ENCODE results near the gene ITCH. TPM values are rescaled to one million over a fixed set of nuclear protein-coding genes. Genes with fewer than 3 reads are reported as not detected.
"Not testable (repeated sequence)": the region's sequence is repeated elsewhere in the genome, so short reads cannot be mapped to it uniquely, and the experiment has no call there.

The ITCH gene
- total and polyA plus RNA-seq, 7 experiments from 2014 or later = 14.6 to 70.4 (median 58.9) TPM

DNA sequence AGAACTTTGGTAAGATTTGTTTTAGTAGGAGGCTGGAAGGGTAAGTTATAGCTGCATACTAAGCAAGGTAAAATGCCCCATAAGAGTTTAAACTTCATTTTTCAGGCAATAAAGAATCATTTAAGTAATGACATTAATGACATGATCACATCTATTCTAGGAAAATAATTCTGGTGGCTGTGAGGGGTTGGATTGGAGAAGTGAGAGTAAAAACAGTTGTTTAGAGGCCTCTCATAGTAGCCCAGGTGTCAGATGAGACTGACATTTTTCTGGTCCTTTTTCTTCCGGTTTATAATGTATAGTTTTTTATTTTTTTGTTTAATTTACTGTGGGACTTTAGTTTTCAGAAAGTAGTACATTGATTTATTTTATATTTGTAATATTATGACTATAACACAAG is 40.8 kb downstream of the ITCH start:
- intact Hi-C loops (cut with micrococcal nuclease) = loop anchor here in 1 of 2 donors (2.0 kb wide), 1 partner anchor 41 kb away; the partner anchor contains the start of gene ITCH
- H3K9me3 Mint-ChIP-seq = no peaks in the 10 kb centered on the region
- no peak for DNase-seq

DNA sequence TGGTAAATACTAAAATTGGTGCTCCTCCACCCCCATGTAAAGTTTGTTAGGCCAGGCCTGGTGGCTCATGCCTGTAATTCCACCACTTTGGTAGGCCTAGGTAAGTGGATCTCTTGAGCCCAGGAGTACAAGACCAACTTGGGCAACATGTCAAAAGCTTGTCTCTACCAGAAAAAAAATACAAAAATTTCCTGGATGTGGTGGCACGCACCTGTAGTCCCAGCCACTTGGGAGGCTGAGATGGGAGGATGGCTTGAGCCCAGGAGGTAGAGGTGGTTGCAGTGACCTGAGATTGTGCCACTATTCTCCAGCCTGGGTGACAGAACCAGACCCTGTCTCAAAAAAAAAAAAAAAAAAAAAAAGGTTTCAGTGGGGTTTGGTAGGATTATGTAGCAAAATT is 41.7 kb downstream of the ITCH start:
- ChIA-PET CTCF (no interaction called here), POLR2A (interaction anchor here (0.9 to 1.1 kb wide), 2 partner anchors 10 to 84 kb away, joined by 3 read pairs; no protein-coding TSS in a partner anchor)
- Mint-ChIP-seq H3K4me1 (peaks cover 22 to 78% (median 68%) of the 10 kb centered on the region in 7 donors), H3K9me3 (no peaks in the 10 kb centered on the region), H3K27me3 (no peaks in the 10 kb centered on the region), H3K36me3 (peaks cover 16 to 39% (median 24%) of the 10 kb centered on the region in 5 donors), H3K4me3 (peak overlapping the region in 9 of 10 donors; percentile 38 to 77 (median 69)), H3K27ac (peak overlapping the region in 7 of 9 donors; percentile 28 to 82 (median 72))
- peaks cover 5 to 12% (median 8%) of the 10 kb centered on the region in 3 experiments for H3K36me3 ChIP-seq (ENCODE audit: control insufficient read depth in 2 of 3, insufficient read depth in 3 of 3, low read length in 3 of 3)
- no peaks in the 10 kb centered on the region for H3K27me3 ChIP-seq (ENCODE audit: control insufficient read depth in 2 of 2, insufficient read depth in 2 of 2, low read length in 2 of 2)
- no peaks in the 10 kb centered on the region for H3K9me3 ChIP-seq (ENCODE audit: control insufficient read depth in 2 of 3, low read length in 3 of 3)
- intact Hi-C loops (cut with micrococcal nuclease) = loop anchor here (1.0 to 2.0 kb wide), 2 partner anchors 42 kb away; partner anchors contain the start of gene ITCH (in 2 of the 2)
- DNase-seq = no peak
- H3K4me1 ChIP-seq (ENCODE audit: control insufficient read depth in 2 of 2, insufficient read depth in 2 of 2, low read length in 2 of 2) = peaks cover 18 to 28% of the 10 kb centered on the region in 2 donors
- ATAC-seq = no peak
- no peak overlapping the region for H3K4me3 ChIP-seq (ENCODE audit: low read length)
- H3K27ac ChIP-seq (ENCODE audit: low read depth, low read length) = peak overlapping the region; percentile 14

More for the DNA sequence above, 40.8 kb downstream of the ITCH start:
- Histone ChIP-seq H3K4me3 (ENCODE audit: low read length) (no peak overlapping the region), H3K27me3 (ENCODE audit: control insufficient read depth in 2 of 2, insufficient read depth in 2 of 2, low read length in 2 of 2) (no peaks in the 10 kb centered on the region), H3K27ac (ENCODE audit: low read depth, low read length) (no peak overlapping the region), H3K4me1 (ENCODE audit: control insufficient read depth in 2 of 2, insufficient read depth in 2 of 2, low read length in 2 of 2) (peaks cover 18 to 28% of the 10 kb centered on the region in 2 donors), H3K36me3 (ENCODE audit: control insufficient read depth in 2 of 3, insufficient read depth in 3 of 3, low read length in 3 of 3) (peaks cover 0 to 6% (median 3%) of the 10 kb centered on the region in 3 experiments), H3K9me3 (ENCODE audit: control insufficient read depth in 2 of 3, low read length in 3 of 3) (no peaks in the 10 kb centered on the region)
- ChIA-PET POLR2A (no interaction called here), CTCF (no interaction called here)
- no peaks in the 10 kb centered on the region for H3K27me3 Mint-ChIP-seq
- peaks cover 12 to 31% (median 19%) of the 10 kb centered on the region in 5 donors for H3K36me3 Mint-ChIP-seq
- no peak for ATAC-seq
- peak overlapping the region; percentile 2 to 82 (median 29) for H3K27ac Mint-ChIP-seq
- peak overlapping the region in 6 of 10 donors; percentile 1 to 42 (median 28) for H3K4me3 Mint-ChIP-seq
- peaks cover 23 to 77% (median 64%) of the 10 kb centered on the region in 7 donors for H3K4me1 Mint-ChIP-seq

GRCh38 chr20:34405247-34405651 is 42.2 kb downstream of the ITCH start:
- Mint-ChIP-seq H3K4me3 (peak overlapping the region; percentile 38 to 77 (median 67)), H3K27ac (peak overlapping the region in 7 of 9 donors; percentile 28 to 82 (median 72)), H3K36me3 (peaks cover 15 to 38% (median 22%) of the 10 kb centered on the region in 5 donors), H3K4me1 (peaks cover 22 to 75% (median 66%) of the 10 kb centered on the region in 7 donors)
- ChIA-PET CTCF (interaction anchor here (3.8 kb wide), 1 partner anchor 93 kb away, joined by 14 read pairs; no protein-coding TSS in a partner anchor), POLR2A (interaction anchor here (0.6 to 1.1 kb wide), 3 partner anchors 9 to 85 kb away, joined by 3 read pairs; no protein-coding TSS in a partner anchor)
- Histone ChIP-seq H3K36me3 (ENCODE audit: control insufficient read depth in 2 of 3, insufficient read depth in 3 of 3, low read length in 3 of 3) (peaks cover 5 to 12% (median 8%) of the 10 kb centered on the region in 3 experiments), H3K4me1 (ENCODE audit: control insufficient read depth in 2 of 2, insufficient read depth in 2 of 2, low read length in 2 of 2) (peaks cover 18 to 28% of the 10 kb centered on the region in 2 donors), H3K27ac (ENCODE audit: low read depth, low read length) (peak overlapping the region; percentile 14)
- peak; percentile 95 for ATAC-seq
- not testable (repeated sequence) for H3K9me3 Mint-ChIP-seq; H3K9me3 ChIP-seq (ENCODE audit: control insufficient read depth in 2 of 3, low read length in 3 of 3); H3K4me3 ChIP-seq (ENCODE audit: low read length); H3K27me3 Mint-ChIP-seq; H3K27me3 ChIP-seq (ENCODE audit: control insufficient read depth in 2 of 2, insufficient read depth in 2 of 2, low read length in 2 of 2)
- peak in 7 of 9 donors; percentile 39 to 64 (median 52) for DNase-seq
- intact Hi-C loops (cut with micrococcal nuclease) = loop anchor here (1.0 to 2.0 kb wide), 2 partner anchors 42 kb away; partner anchors contain the start of gene ITCH (in 2 of the 2)

GRCh38 chr20:34405942-34406341 is 42.9 kb downstream of the ITCH start:
- H3K9me3 Mint-ChIP-seq; ATAC-seq; H3K27me3 ChIP-seq (ENCODE audit: control insufficient read depth in 2 of 2, insufficient read depth in 2 of 2, low read length in 2 of 2); H3K4me3 ChIP-seq (ENCODE audit: low read length); DNase-seq; H3K27ac ChIP-seq (ENCODE audit: low read depth, low read length); H3K27me3 Mint-ChIP-seq; H3K9me3 ChIP-seq (ENCODE audit: control insufficient read depth in 2 of 3, low read length in 3 of 3): not testable (repeated sequence)
- ChIA-PET POLR2A (interaction anchor here (0.6 to 1.1 kb wide), 2 partner anchors 80 to 86 kb away, joined by 3 read pairs; no protein-coding TSS in a partner anchor), CTCF (interaction anchor here (3.8 kb wide), 1 partner anchor 93 kb away, joined by 14 read pairs; no protein-coding TSS in a partner anchor)
- peak overlapping the region in 4 of 9 donors; percentile 47 to 86 (median 75) for H3K27ac Mint-ChIP-seq
- Histone ChIP-seq H3K36me3 (ENCODE audit: control insufficient read depth in 2 of 3, insufficient read depth in 3 of 3, low read length in 3 of 3) (peaks cover 5 to 16% (median 8%) of the 10 kb centered on the region in 3 experiments), H3K4me1 (ENCODE audit: control insufficient read depth in 2 of 2, insufficient read depth in 2 of 2, low read length in 2 of 2) (peaks cover 18 to 28% of the 10 kb centered on the region in 2 donors)
- intact Hi-C loops (cut with micrococcal nuclease) = loop anchor here (1.0 to 2.0 kb wide), 2 partner anchors 43 kb away; partner anchors contain the start of gene ITCH (in 2 of the 2)
- H3K4me1 Mint-ChIP-seq = peaks cover 22 to 70% (median 61%) of the 10 kb centered on the region in 7 donors
- peak overlapping the region in 7 of 10 donors; percentile 20 to 71 (median 54) for H3K4me3 Mint-ChIP-seq
- peaks cover 12 to 35% (median 19%) of the 10 kb centered on the region in 5 donors for H3K36me3 Mint-ChIP-seq

DNA sequence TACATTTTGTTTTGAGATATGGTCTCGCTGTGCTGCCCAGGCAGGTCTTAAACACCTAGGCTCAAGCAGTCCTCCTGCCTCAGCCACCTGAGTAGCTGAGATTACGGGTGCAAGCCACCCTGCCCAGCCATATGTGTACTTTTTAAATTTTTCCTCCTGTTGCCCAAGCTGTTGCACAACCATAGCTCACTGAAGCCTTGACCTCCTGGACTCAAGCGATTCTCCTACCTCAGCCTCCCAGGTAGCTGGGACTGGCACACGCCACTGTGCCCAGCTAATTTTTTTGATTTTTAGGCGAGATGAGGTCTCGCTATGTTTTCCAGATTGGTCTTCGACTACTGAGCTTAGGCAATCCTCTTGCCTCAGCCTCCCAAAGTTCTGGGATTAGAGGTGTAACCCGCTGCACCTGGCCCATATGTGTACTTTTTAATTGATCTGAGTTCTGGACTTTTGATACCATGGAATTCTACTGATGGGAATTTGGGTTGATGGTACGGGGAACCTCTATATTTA is 44.9 kb downstream of the ITCH start:
- intact Hi-C loops (cut with micrococcal nuclease) = no loop called here
- H3K36me3 Mint-ChIP-seq = peaks cover 12 to 32% (median 19%) of the 10 kb centered on the region in 5 donors
- DNase-seq (no peak), ATAC-seq (no peak)
- POLR2A ChIA-PET = no interaction called here
- Histone ChIP-seq H3K27me3 (ENCODE audit: control insufficient read depth in 2 of 2, insufficient read depth in 2 of 2, low read length in 2 of 2) (no peaks in the 10 kb centered on the region), H3K4me3 (ENCODE audit: low read length) (no peak overlapping the region), H3K9me3 (ENCODE audit: control insufficient read depth in 2 of 3, low read length in 3 of 3) (no peaks in the 10 kb centered on the region), H3K27ac (ENCODE audit: low read depth, low read length) (no peak overlapping the region), H3K4me1 (ENCODE audit: control insufficient read depth in 2 of 2, insufficient read depth in 2 of 2, low read length in 2 of 2) (peaks cover 15 to 28% of the 10 kb centered on the region in 2 donors), H3K36me3 (ENCODE audit: control insufficient read depth in 2 of 3, insufficient read depth in 3 of 3, low read length in 3 of 3) (peaks cover 5 to 26% (median 8%) of the 10 kb centered on the region in 3 experiments)
- H3K9me3 Mint-ChIP-seq = no peaks in the 10 kb centered on the region
- no peaks in the 10 kb centered on the region for H3K27me3 Mint-ChIP-seq
- H3K4me3 Mint-ChIP-seq = no peak overlapping the region
- CTCF ChIA-PET = interaction anchor here (0.7 to 3.8 kb wide), 4 partner anchors 95 to 677 kb away, joined by 3 to 14 read pairs (median 4); no protein-coding TSS in a partner anchor
- peaks cover 21 to 52% (median 40%) of the 10 kb centered on the region in 7 donors for H3K4me1 Mint-ChIP-seq
- H3K27ac Mint-ChIP-seq = peak overlapping the region in 1 of 9 donors; percentile 49

- Histone ChIP-seq H3K27ac (ENCODE audit: low read depth, low read length) (no peak overlapping the region), H3K4me3 (ENCODE audit: low read length) (no peak overlapping the region), H3K4me1 (ENCODE audit: control insufficient read depth in 2 of 2, insufficient read depth in 2 of 2, low read length in 2 of 2) (peaks cover 7 to 10% of the 10 kb centered on the region in 2 donors), H3K36me3 (ENCODE audit: control insufficient read depth in 2 of 3, insufficient read depth in 3 of 3, low read length in 3 of 3) (peaks cover 8 to 36% (median 11%) of the 10 kb centered on the region in 3 experiments), H3K27me3 (ENCODE audit: control insufficient read depth in 2 of 2, insufficient read depth in 2 of 2, low read length in 2 of 2) (no peaks in the 10 kb centered on the region), H3K9me3 (ENCODE audit: control insufficient read depth in 2 of 3, low read length in 3 of 3) (no peaks in the 10 kb centered on the region)
- no peak for ATAC-seq
- H3K36me3 Mint-ChIP-seq = peaks cover 18 to 35% (median 27%) of the 10 kb centered on the region in 5 donors
- peaks cover 14 to 39% (median 29%) of the 10 kb centered on the region in 7 donors for H3K4me1 Mint-ChIP-seq
- no peak overlapping the region for H3K4me3 Mint-ChIP-seq
- no peaks in the 10 kb centered on the region for H3K9me3 Mint-ChIP-seq
- intact Hi-C loops (cut with micrococcal nuclease) = no loop called here
- no peak for DNase-seq
- CTCF ChIA-PET = interaction anchor here (0.6 kb wide), 1 partner anchor 24 kb away, joined by 5 read pairs; no protein-coding TSS in a partner anchor
- H3K27ac Mint-ChIP-seq = peak overlapping the region in 1 of 9 donors; percentile 38
- no peaks in the 10 kb centered on the region for H3K27me3 Mint-ChIP-seq
- POLR2A ChIA-PET = no interaction called here
These were observed 47.3 kb downstream of the ITCH start for GRCh38 chr20:34410336-34410735.

Data from naive thymus-derived CD4-positive, alpha-beta T cell (primary cell).